GM18858 (cell line): ENCODE measurements around the gene TBL3.
"Not testable (repeated sequence)": the region's sequence is repeated elsewhere in the genome, so short reads cannot be mapped to it uniquely, and the experiment has no call there.

Source experiments
- ATAC-seq: cut with Tn5 transposase; IDR thresholded peaks from one replicate; pipeline ENCODE4 v1.9.1; 2021; ENCODE audit not compliant: unreplicated experiment

Gene TBL3

GRCh38 chr16:1971796-1972489 lies at the start of gene TBL3:
Gene TBL3 (plus strand): TSS chr16:1972053. CDS start chr16:1972165, 112 bp downstream.
- ATAC-seq: peak; percentile 64

- ATAC-seq: no peak
These were observed 49.5 kb upstream of the TBL3 start for GRCh38 chr16:1922357-1922756.

- ATAC-seq: no peak
These were observed 48.4 kb upstream of the TBL3 start for GRCh38 chr16:1923299-1924034.

GRCh38 chr16:1924095-1924494 lies 47.8 kb upstream of the TBL3 start:
- no peak for ATAC-seq

- ATAC-seq: no peak
These were observed 45.6 kb upstream of the TBL3 start for GRCh38 chr16:1926271-1926670.

GRCh38 chr16:1929105-1929504 lies 42.7 kb upstream of the TBL3 start:
- peak; percentile 10 for ATAC-seq

- ATAC-seq: peak; percentile 66
These were observed 42.1 kb upstream of the TBL3 start for GRCh38 chr16:1929578-1930337.

- ATAC-seq: no peak
These were observed 41.5 kb upstream of the TBL3 start for GRCh38 chr16:1930338-1930720.

- no peak for ATAC-seq
These were observed 39.5 kb upstream of the TBL3 start for GRCh38 chr16:1932050-1933028.

- no peak for ATAC-seq
These were observed 38.7 kb upstream of the TBL3 start for GRCh38 chr16:1933097-1933661.

- no peak for ATAC-seq
These were observed 34.8 kb upstream of the TBL3 start for GRCh38 chr16:1936945-1937479.

GRCh38 chr16:1938316-1938715 lies 33.5 kb upstream of the TBL3 start:
- no peak for ATAC-seq

GRCh38 chr16:1938910-1939309 lies 32.9 kb upstream of the TBL3 start:
- no peak for ATAC-seq

GRCh38 chr16:1939833-1940232 lies 32.0 kb upstream of the TBL3 start:
- ATAC-seq: not testable (repeated sequence)

- no peak for ATAC-seq
These were observed 31.3 kb upstream of the TBL3 start for GRCh38 chr16:1940273-1941161.

- no peak for ATAC-seq
These were observed 30.4 kb upstream of the TBL3 start for GRCh38 chr16:1941162-1942046.

GRCh38 chr16:1942047-1942809 lies 29.6 kb upstream of the TBL3 start:
- ATAC-seq: no peak
